ENCODE measurements around the gene CACNA2D2. TPM values are rescaled to one million over a fixed set of nuclear protein-coding genes. Genes with fewer than 3 reads are reported as not detected.

Gene CACNA2D2
- total and polyA plus RNA-seq, 2 of the 13 experiments (the other 11 are each of a cell fraction or from before 2014, with no cell fraction given), result not detected

GRCh38 chr3:50322386-50323091 is 180.9 kb downstream of the CACNA2D2 start, which contains the start of gene HYAL2 (continued):
- TF ChIP-seq ZBTB33 (CRISPR knock-in tag; IDR thresholded peaks at IDR 0.05) (peak; percentile 74; the same call in 1 of the 2 replicates), PAXIP1 (CRISPR knock-in tag; conservative IDR thresholded peaks at IDR 0.05) (peak; percentile 42; the same call in 1 of the 2 replicates), DMAP1 (CRISPR knock-in tag; IDR thresholded peaks at IDR 0.05) (no peak), TFDP1 (CRISPR knock-in tag; IDR thresholded peaks at IDR 0.05; ENCODE audit: borderline replicate concordance) (peak; percentile 14; the same call in 1 of the 2 replicates), PRMT3 (CRISPR knock-in tag; IDR thresholded peaks at IDR 0.05; ENCODE audit: borderline replicate concordance, low read depth) (no peak), ZNF598 (CRISPR knock-in tag; IDR thresholded peaks at IDR 0.05; ENCODE audit: borderline replicate concordance) (0 out of 2 replicates have a peak, but pooled peaks have one; percentile 13), SNAPC4 (CRISPR knock-in tag; IDR thresholded peaks at IDR 0.05) (peak; percentile 32; the same call in 1 of the 2 replicates), REST (IDR thresholded peaks at IDR 0.05; ENCODE audit: borderline replicate concordance in 1 of 2, low read depth in 1 of 2, low read length in 2 of 2) (no peak)

All from HepG2 (cell line).